Left renal pelvis (tissue), 4 donors: ENCODE results near the gene SRGAP3. TPM values are rescaled to one million over a fixed set of nuclear protein-coding genes. Genes with fewer than 3 reads are reported as not detected.

Experiments
- DNase-seq, 4 donors: peaks; one replicate each; pipeline ENCODE4 v3.0.0-alpha.2; 2013; ENCODE audit warnings: low read depth in 4 of 4, low spot score in 3 of 4
- polyA plus RNA-seq, 4 donors: library from polyadenylated mRNA; unstranded; fragments of 120-200 nt; gene quantifications; one replicate each; pipeline ENCODE4 v1.2.1, GENCODE V29; 2013; ENCODE audit not compliant: insufficient read length in 4 of 4

SRGAP3 gene
- polyA plus RNA-seq, 4 donors, result 16.5 to 21.5 (median 18.7) TPM

GRCh38 chr3:8996681-8997121 lies 252.7 kb downstream of the SRGAP3 start:
- no peak for DNase-seq

GRCh38 chr3:8996216-8996615 lies 253.2 kb downstream of the SRGAP3 start:
- DNase-seq, result no peak

- no peak for DNase-seq
These were observed 255.2 kb downstream of the SRGAP3 start for GRCh38 chr3:8994226-8994625.

- no peak for DNase-seq
These were observed 256.1 kb downstream of the SRGAP3 start for GRCh38 chr3:8993331-8993730.

- no peak for DNase-seq
These were observed 256.6 kb downstream of the SRGAP3 start for GRCh38 chr3:8992854-8993253.

- no peak for DNase-seq
These were observed 257.2 kb downstream of the SRGAP3 start for GRCh38 chr3:8992199-8992598.

GRCh38 chr3:8990266-8991215 lies 258.9 kb downstream of the SRGAP3 start:
- DNase-seq, result no peak

GRCh38 chr3:8988791-8989558 lies 260.5 kb downstream of the SRGAP3 start:
- no peak for DNase-seq

- no peak for DNase-seq
These were observed 261.1 kb downstream of the SRGAP3 start for GRCh38 chr3:8988384-8988655.

- DNase-seq, result peak in 3 of 4 donors; percentile 36 to 50 (median 48)
These were observed 261.6 kb downstream of the SRGAP3 start for GRCh38 chr3:8987645-8988383.

GRCh38 chr3:8987226-8987625 lies 262.2 kb downstream of the SRGAP3 start:
- DNase-seq, result no peak

- no peak for DNase-seq
These were observed 262.7 kb downstream of the SRGAP3 start for GRCh38 chr3:8986741-8987140.

- no peak for DNase-seq
These were observed 263.6 kb downstream of the SRGAP3 start for GRCh38 chr3:8985876-8986275.

GRCh38 chr3:8985411-8985831 lies 264.0 kb downstream of the SRGAP3 start:
- no peak for DNase-seq

- DNase-seq, result no peak
These were observed 264.9 kb downstream of the SRGAP3 start for GRCh38 chr3:8984526-8984925.

- no peak for DNase-seq
These were observed 265.4 kb downstream of the SRGAP3 start for GRCh38 chr3:8984081-8984480.

GRCh38 chr3:8983591-8983990 lies 265.9 kb downstream of the SRGAP3 start:
- no peak for DNase-seq

GRCh38 chr3:8983026-8983425 lies 266.4 kb downstream of the SRGAP3 start:
- no peak for DNase-seq

GRCh38 chr3:8982509-8982908 lies 266.9 kb downstream of the SRGAP3 start:
- DNase-seq, result no peak

- no peak for DNase-seq
These were observed 267.7 kb downstream of the SRGAP3 start for GRCh38 chr3:8981700-8982099.

GRCh38 chr3:8981296-8981695 lies 268.1 kb downstream of the SRGAP3 start:
- DNase-seq, result no peak
